AG09319 (cell line): ENCODE measurements around the gene PUSL1.

Experiments
- DNase-seq: peaks from one replicate; pipeline ENCODE4 v3.0.0-alpha.2; 2010; ENCODE audit warnings: low read depth; ENCODE audit errors: extremely low read depth
- CTCF ChIP-seq: IDR thresholded peaks from 2 replicates; pipeline ENCODE4 v1.5.1; 2011; ENCODE audit warnings: low read depth, mild to moderate bottlenecking, inconsistent platforms, low read length, moderate library complexity

PUSL1 gene

GRCh38 chr1:1318777-1319645 is 10.6 kb downstream of the PUSL1 start:
- DNase-seq: no peak
- no peak for TF ChIP-seq CTCF

- TF ChIP-seq CTCF: no peak
- DNase-seq: no peak
Observed at GRCh38 chr1:1319646-1319941, 11.2 kb downstream of the PUSL1 start.

GRCh38 chr1:1320666-1321448 is 12.5 kb downstream of the PUSL1 start:
- DNase-seq: no peak
- no peak for TF ChIP-seq CTCF

GRCh38 chr1:1321477-1321876 is 13.1 kb downstream of the PUSL1 start:
- no peak for TF ChIP-seq CTCF
- DNase-seq: no peak

- no peak for TF ChIP-seq CTCF
- no peak for DNase-seq
Observed at GRCh38 chr1:1322418-1322817, 14.0 kb downstream of the PUSL1 start.

- no peak for DNase-seq
- TF ChIP-seq CTCF: no peak
Observed at GRCh38 chr1:1322952-1323351, 14.6 kb downstream of the PUSL1 start.

- TF ChIP-seq CTCF: no peak
- DNase-seq: no peak
Observed at GRCh38 chr1:1324084-1324523, 15.7 kb downstream of the PUSL1 start.
